OCI-LY3 (cell line): ENCODE measurements around the gene SLC36A3.

ENCODE experiments used
- H2AFZ ChIP-seq: fragments of 200-600, 300-600 bp; shearing (Covaris generic); 2 replicates; pipeline ENCODE4 v1.6.0; 2014; ENCODE audit warnings: antibody characterized with exemption, low read depth, low read length
- H3K27ac ChIP-seq: fragments of 200-600, 300-600 bp; sonication (generic); 2 replicates; pipeline ENCODE4 v1.5.1; 2014; ENCODE audit warnings: mild to moderate bottlenecking, low read length, moderate library complexity, mixed read lengths
- H3K27me3 ChIP-seq: fragments of 200-600, 300-600 bp; sonication (generic); 2 replicates; pipeline ENCODE4 v1.6.1; 2014; ENCODE audit warnings: low read depth, low read length, mixed read lengths
- H3K36me3 ChIP-seq: fragments of 200-600, 300-600 bp; sonication (generic); replicated peaks from 2 replicates; pipeline ENCODE3; 2014; ENCODE audit warnings: low read depth, low read length, mixed read lengths
- H3K4me1 ChIP-seq: fragments of 300-600, 200-600 bp; sonication (generic); 2 replicates; pipeline ENCODE4 v1.6.1; 2014; ENCODE audit warnings: low read length, mixed read lengths
- H3K4me2 ChIP-seq: fragments of 200-600, 300-600 bp; sonication (generic); 2 replicates; pipeline ENCODE4 v1.6.1; 2014; ENCODE audit warnings: low read length, mixed read lengths
- H3K4me3 ChIP-seq: fragments of 300-600, 200-600 bp; sonication (generic); 2 replicates; pipeline ENCODE4 v1.5.1; 2014; ENCODE audit warnings: antibody characterized with exemption, mild to moderate bottlenecking, low read length, moderate library complexity
- H3K79me2 ChIP-seq: fragments of 300-600, 200-600 bp; shearing (Covaris generic); 2 replicates; pipeline ENCODE4 v1.6.1; 2014; ENCODE audit warnings: mild to moderate bottlenecking, low read length, mixed read lengths
- H3K9ac ChIP-seq: fragments of 300-600, 200-600 bp; shearing (Covaris generic); 2 replicates; pipeline ENCODE4 v1.6.0; 2014; ENCODE audit warnings: mild to moderate bottlenecking, low read length, moderate library complexity
- H3K9me3 ChIP-seq: fragments of 200-600, 300-600 bp; shearing (Covaris generic); 2 replicates; pipeline ENCODE4 v1.6.1; 2014; ENCODE audit warnings: low read length, mixed read lengths; ENCODE audit not compliant: insufficient read depth
- H4K20me1 ChIP-seq: fragments of 200-600, 300-600 bp; sonication (generic); 2 replicates; pipeline ENCODE4 v1.6.1; 2016; ENCODE audit warnings: low read length, mixed read lengths; ENCODE audit not compliant: insufficient read depth
- CTCF ChIP-seq: fragments of 200-600, 300-600 bp; sonication (generic); IDR thresholded peaks from 2 replicates; pipeline ENCODE4 v1.5.1; 2014; ENCODE audit warnings: antibody characterized with exemption, low read length, low read depth
- EZH2phosphoT487 ChIP-seq: fragments of 200-600 bp; shearing (Covaris generic); IDR thresholded peaks from 2 replicates; pipeline ENCODE4 v1.6.1; 2018; ENCODE audit warnings: antibody characterized with exemption, mixed run types, low read depth

Gene SLC36A3

GRCh38 chr5:151233616-151234085 is 69.9 kb downstream of the SLC36A3 start:
- peaks cover 26% of the 10 kb centered on the region for H3K4me1 ChIP-seq
- no peak overlapping the region for H3K4me2 ChIP-seq
- TF ChIP-seq EZH2phosphoT487 (no peak), CTCF (no peak)
- no peaks in the 10 kb centered on the region for H3K27me3 ChIP-seq
- no peak overlapping the region for H3K4me3 ChIP-seq
- no peaks in the 10 kb centered on the region for H3K36me3 ChIP-seq
- H2AFZ ChIP-seq: no peak overlapping the region
- no peaks in the 10 kb centered on the region for H4K20me1 ChIP-seq
- H3K79me2 ChIP-seq: no peaks in the 10 kb centered on the region
- H3K27ac ChIP-seq: no peak overlapping the region
- no peak overlapping the region for H3K9ac ChIP-seq
- no peaks in the 10 kb centered on the region for H3K9me3 ChIP-seq

GRCh38 chr5:151231359-151231758 is 72.2 kb downstream of the SLC36A3 start:
- H3K27me3 ChIP-seq: no peaks in the 10 kb centered on the region
- no peak overlapping the region for H3K4me2 ChIP-seq
- no peak overlapping the region for H3K9ac ChIP-seq
- TF ChIP-seq CTCF (no peak), EZH2phosphoT487 (no peak)
- H3K9me3 ChIP-seq: no peaks in the 10 kb centered on the region
- no peaks in the 10 kb centered on the region for H4K20me1 ChIP-seq
- H3K27ac ChIP-seq: no peak overlapping the region
- peaks cover 11% of the 10 kb centered on the region for H3K4me1 ChIP-seq
- H3K79me2 ChIP-seq: no peaks in the 10 kb centered on the region
- H3K4me3 ChIP-seq: no peak overlapping the region
- no peaks in the 10 kb centered on the region for H3K36me3 ChIP-seq
- no peak overlapping the region for H2AFZ ChIP-seq

GRCh38 chr5:151230048-151230680 is 73.4 kb downstream of the SLC36A3 start:
- H4K20me1 ChIP-seq: no peaks in the 10 kb centered on the region
- no peak overlapping the region for H3K9ac ChIP-seq
- H3K27me3 ChIP-seq: no peaks in the 10 kb centered on the region
- H3K27ac ChIP-seq: no peak overlapping the region
- no peaks in the 10 kb centered on the region for H3K79me2 ChIP-seq
- TF ChIP-seq CTCF (no peak), EZH2phosphoT487 (no peak)
- H3K4me3 ChIP-seq: no peak overlapping the region
- H3K4me2 ChIP-seq: no peak overlapping the region
- no peaks in the 10 kb centered on the region for H3K9me3 ChIP-seq
- peaks cover 15% of the 10 kb centered on the region for H3K4me1 ChIP-seq
- H3K36me3 ChIP-seq: no peaks in the 10 kb centered on the region
- no peak overlapping the region for H2AFZ ChIP-seq

GRCh38 chr5:151228986-151229385 is 74.6 kb downstream of the SLC36A3 start:
- no peaks in the 10 kb centered on the region for H3K27me3 ChIP-seq
- no peak overlapping the region for H3K27ac ChIP-seq
- no peak overlapping the region for H3K9ac ChIP-seq
- H2AFZ ChIP-seq: no peak overlapping the region
- no peaks in the 10 kb centered on the region; the same call in 1 of the 2 replicates for H3K79me2 ChIP-seq
- no peaks in the 10 kb centered on the region for H3K36me3 ChIP-seq
- H3K9me3 ChIP-seq: no peaks in the 10 kb centered on the region
- peaks cover 15% of the 10 kb centered on the region for H3K4me1 ChIP-seq
- H4K20me1 ChIP-seq: no peaks in the 10 kb centered on the region
- TF ChIP-seq CTCF: no peak
- no peak for TF ChIP-seq EZH2phosphoT487
- H3K4me2 ChIP-seq: no peak overlapping the region
- no peak overlapping the region for H3K4me3 ChIP-seq
